T-helper 1 cell treated with Interleukin-12 subunit alpha and Interleukin-12 subunit beta and Interleukin-4 antibody, amounts not matched to agents 30 ng/mL and 1 ng/mL, for 36 hours (primary cell): ENCODE measurements around the gene TMEM52. TPM values are rescaled to one million over a fixed set of nuclear protein-coding genes. Genes with fewer than 3 reads are reported as not detected.

Experiments used
- intact Hi-C: fragments of 100-400 bp; cut with micrococcal nuclease; formaldehyde crosslinking; loops from one replicate; pipeline ENCODE4 v1.15.1; 2024
- total RNA-seq: library from RNA; stranded (reverse); gene quantifications from 2 replicates; pipeline ENCODE4 v1.2.3, GENCODE V29; 2022

TMEM52 gene
- total RNA-seq, 1 donor from 2014 or later = not detected

GRCh38 chr1:1876335-1876930, 42.6 kb downstream of the TMEM52 start:
- intact Hi-C loops = no loop called here

DNA sequence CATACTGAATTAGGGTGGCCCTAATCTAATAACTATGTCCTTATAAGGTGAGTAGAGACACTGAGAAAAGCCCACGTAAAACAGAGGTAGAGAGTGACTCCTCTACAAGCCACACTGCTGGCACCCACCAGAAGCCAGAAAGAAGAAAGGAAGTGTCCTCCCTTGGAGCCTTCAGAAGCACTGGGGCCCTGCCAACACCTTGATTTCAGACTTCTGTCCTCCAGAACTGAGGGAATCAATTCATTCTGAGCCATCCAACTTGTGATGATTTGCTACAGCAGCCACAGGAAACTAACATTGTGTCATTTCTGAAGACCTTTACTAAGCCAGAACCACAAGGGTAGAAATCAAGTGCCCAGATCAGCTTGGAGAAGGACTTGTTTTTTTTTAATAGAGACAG, 43.1 kb downstream of the TMEM52 start:
- intact Hi-C loops = no loop called here

DNA sequence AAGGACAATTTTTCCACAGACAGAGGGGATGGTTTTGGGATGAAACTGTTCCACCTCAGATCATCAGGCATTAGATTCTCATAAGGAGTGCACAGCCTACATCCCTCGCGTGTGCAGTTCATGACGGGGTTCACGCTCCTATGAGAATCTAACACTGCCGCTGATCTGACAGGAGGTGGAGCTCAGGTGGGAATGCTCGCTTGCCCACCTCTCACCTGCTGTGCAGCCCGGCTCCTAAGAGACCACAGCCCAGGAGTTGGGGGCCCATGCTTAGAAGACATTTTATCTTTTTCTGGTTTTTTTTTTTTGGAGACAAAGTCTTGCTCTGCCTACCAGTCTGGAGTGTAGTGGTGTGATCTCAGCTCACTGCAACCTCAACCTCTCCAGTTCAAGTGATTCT, 44.2 kb downstream of the TMEM52 start:
- intact Hi-C loops = no loop called here

DNA sequence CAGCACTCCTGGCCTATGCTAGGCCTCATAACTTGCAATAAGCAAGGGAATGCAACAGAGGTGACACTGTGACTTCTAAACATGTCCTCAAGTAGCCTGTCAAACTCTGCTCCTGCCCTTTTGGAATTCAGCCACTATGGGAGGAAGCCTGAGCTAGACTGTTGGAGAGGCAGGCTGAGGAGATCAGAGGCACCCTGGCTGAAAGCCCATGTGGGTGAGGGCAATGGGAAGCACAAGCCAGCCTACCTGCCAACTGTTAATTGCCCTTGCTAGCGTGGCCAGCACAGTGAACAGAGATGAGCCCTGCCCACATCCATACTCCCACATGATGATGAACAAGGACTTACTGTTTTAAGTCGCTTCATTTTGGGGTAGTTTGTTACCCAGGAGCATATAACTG, 45.9 kb downstream of the TMEM52 start:
- intact Hi-C loops = no loop called here

DNA sequence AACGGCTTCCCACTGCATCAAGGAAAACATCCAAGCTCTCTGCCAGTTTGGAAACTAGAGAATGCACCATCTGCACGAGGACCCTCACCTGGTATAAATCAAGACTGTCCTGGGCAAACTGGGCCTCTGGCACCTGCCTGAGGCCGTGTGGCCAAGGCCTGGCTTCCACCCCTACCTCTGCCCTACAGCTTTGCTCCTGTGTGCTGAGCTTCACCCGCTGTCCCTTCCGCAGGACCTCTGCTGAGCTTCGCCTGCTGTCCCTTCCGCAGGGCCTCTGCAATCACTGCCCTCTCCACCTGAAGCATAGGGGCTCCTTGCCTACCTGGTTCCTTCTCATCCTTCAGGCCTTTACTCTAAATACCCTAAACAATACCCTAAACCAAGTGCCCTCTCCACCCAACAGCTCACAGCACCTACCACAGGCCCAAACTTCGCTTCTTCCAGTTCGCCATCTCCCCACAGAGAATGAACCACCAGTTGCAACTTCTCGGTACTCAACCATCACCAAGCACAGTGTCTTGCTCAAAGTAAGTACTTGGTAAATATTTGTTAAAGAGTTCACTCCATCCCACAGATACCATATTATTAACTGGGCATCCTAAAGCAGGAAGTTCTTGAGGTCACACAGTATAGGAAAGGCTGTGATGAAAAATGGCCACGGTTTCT, 46.6 kb downstream of the TMEM52 start:
- intact Hi-C loops = no loop called here

DNA sequence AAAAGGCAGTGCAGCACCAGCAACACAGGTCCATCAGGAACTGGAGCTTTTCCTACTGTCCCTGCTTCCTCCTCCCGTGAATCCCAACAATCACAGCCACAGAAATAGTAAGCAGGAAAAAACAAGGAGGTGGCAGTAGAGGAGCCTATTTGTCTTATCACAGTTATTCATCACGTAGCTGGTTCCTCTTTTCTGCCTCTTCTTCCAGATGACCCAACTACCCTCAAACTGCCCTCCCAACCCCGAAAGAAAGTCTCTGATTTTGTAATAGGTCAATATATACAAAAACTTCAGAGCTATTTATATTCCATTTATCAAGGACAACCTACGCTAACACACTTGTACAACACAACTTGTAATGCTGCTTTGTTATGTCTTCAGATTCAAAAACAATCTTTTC, 49.6 kb downstream of the TMEM52 start:
- intact Hi-C loops = no loop called here

Other genes starting within 250 kb of the TMEM52 start
- 64.8 and 65.2 TPM in 2 replicates for gene SLC35E2B, start 226.5 kb downstream of the TMEM52 start, total RNA-seq
- 98.0 and 103 TPM in 2 replicates for gene CDK11A, start 194.9 kb downstream of the TMEM52 start, total RNA-seq
- 79.4 and 84.4 TPM in 2 replicates for gene NADK, start 140.8 kb downstream of the TMEM52 start, total RNA-seq
- 409 and 419 TPM in 2 replicates for gene GNB1, start 28.2 kb downstream of the TMEM52 start, total RNA-seq
- 0.20 TPM in 1 of 2 replicates, not detected in the other for gene CALML6, start 4.0 kb downstream of the TMEM52 start, total RNA-seq
- not detected in 2 replicates for gene CFAP74, start 84.5 kb upstream of the TMEM52 start, total RNA-seq
- gene GABRD, start 100.1 kb upstream of the TMEM52 start, total RNA-seq = not detected in 2 replicates
- 2.5 and 2.6 TPM in 2 replicates for gene PRKCZ, start 131.1 kb upstream of the TMEM52 start, total RNA-seq